SK-N-SH (cell line): Measurements from ENCODE around the gene E4F1. TPM values are rescaled to one million over a fixed set of nuclear protein-coding genes. Genes with fewer than 3 reads are reported as not detected.

ENCODE experiments used
- CTCF ChIA-PET: fragments of 300-600, 350-600 bp; formaldehyde crosslinking; extraction: SDS; loops from one replicate; lab custom pipeline; 2021; lab: Yijun Ruan, JAX
- POLR2A ChIA-PET: fragments of 350-600 bp; sonication (Branson Sonifier 250); formaldehyde crosslinking; extraction: SDS; loops from one replicate; lab custom pipeline; 2020; ENCODE audit warnings: antibody characterized with exemption, inconsistent platforms; lab: Yijun Ruan, JAX
- DNase-seq: peaks from one replicate; pipeline ENCODE4 v3.0.0; 2012
- H2AFZ ChIP-seq: fragments of 200-600 bp; sonication (generic); 2 replicates; pipeline ENCODE4 v1.8.1; 2016; ENCODE audit warnings: antibody characterized with exemption, mild to moderate bottlenecking, low read depth
- H3F3A ChIP-seq: fragments of 200-600 bp; sonication (generic); replicated peaks from 2 replicates; pipeline ENCODE3; 2016; ENCODE audit warnings: antibody characterized with exemption, mild to moderate bottlenecking; ENCODE audit not compliant: insufficient read depth
- H3K27ac ChIP-seq, 2 experiments: fragments of 200-500 bp in 1 of 2; fragments of 200-600 bp in 1 of 2; sonication (Bioruptor generic) in 1 of 2; sonication (generic), shearing (Covaris generic) in 1 of 2; 2 replicates each; pipeline versions ENCODE4 v1.5.1 to v1.6.1; 2014 to 2016; ENCODE audit warnings: low read depth in 2 of 2, inconsistent platforms in 1 of 2, low read length in 1 of 2, mild to moderate bottlenecking in 1 of 2, mixed read lengths in 1 of 2
- H3K27me3 ChIP-seq: fragments of 200-600 bp; sonication (generic), shearing (Covaris generic); 2 replicates; pipeline ENCODE4 v1.6.1; 2016; ENCODE audit warnings: mixed run types; ENCODE audit not compliant: insufficient read depth
- H3K36me3 ChIP-seq, 2 experiments: fragments of 200-500 bp in 1 of 2; fragments of 200-600 bp in 1 of 2; sonication (Bioruptor generic) in 1 of 2; sonication (generic) in 1 of 2; replicated peaks in 1 of 2; 2 replicates each; pipeline versions ENCODE3 to v1.5.1; 2014 to 2016; ENCODE audit warnings: low read length in 1 of 2, mild to moderate bottlenecking in 1 of 2; ENCODE audit not compliant: insufficient read depth in 2 of 2, control insufficient read depth in 1 of 2
- H3K4me1 ChIP-seq, 2 experiments: fragments of 200-500 bp in 1 of 2; fragments of 200-600 bp in 1 of 2; sonication (Bioruptor generic) in 1 of 2; sonication (generic), shearing (Covaris generic) in 1 of 2; 2 replicates each; pipeline versions ENCODE4 v1.5.1 to v1.6.1; 2014 to 2016; ENCODE audit warnings: low read depth in 1 of 2, low read length in 1 of 2, mixed run types in 1 of 2; ENCODE audit not compliant: insufficient read depth in 2 of 2, control insufficient read depth in 1 of 2
- H3K4me2 ChIP-seq: fragments of 200-600 bp; sonication (generic), shearing (Covaris generic); 2 replicates; pipeline ENCODE4 v1.6.1; 2017; ENCODE audit warnings: mixed run types
- H3K4me3 ChIP-seq, 2 experiments: fragments of 200-500 bp in 1 of 2; fragments of 200-600 bp in 1 of 2; sonication (Bioruptor generic) in 1 of 2; sonication (generic), shearing (Covaris generic) in 1 of 2; 2 replicates each; pipeline versions ENCODE4 v1.5.1 to v1.8.1; 2014 to 2016; ENCODE audit warnings: low read depth in 2 of 2, inconsistent platforms in 1 of 2, low read length in 1 of 2, mild to moderate bottlenecking in 1 of 2, mixed read lengths in 1 of 2, moderate library complexity in 1 of 2
- H3K79me2 ChIP-seq: fragments of 200-600 bp; sonication (generic); 2 replicates; pipeline ENCODE4 v1.8.1; 2017; ENCODE audit warnings: mild to moderate bottlenecking; ENCODE audit not compliant: insufficient read depth
- H3K9ac ChIP-seq: fragments of 200-600 bp; sonication (generic); 2 replicates; pipeline ENCODE4 v1.6.1; 2017; ENCODE audit warnings: mixed run types
- H3K9me2 ChIP-seq: fragments of 200-600 bp; sonication (generic); 2 replicates; pipeline ENCODE4 v1.6.1; 2017; ENCODE audit warnings: mixed run types
- H3K9me3 ChIP-seq: fragments of 200-600 bp; sonication (generic); 2 replicates; pipeline ENCODE4 v1.6.1; 2017; ENCODE audit warnings: mixed run types, mild to moderate bottlenecking, moderate library complexity
- H4K20me1 ChIP-seq: fragments of 200-600 bp; sonication (generic); 2 replicates; pipeline ENCODE4 v1.6.1; 2017; ENCODE audit warnings: mild to moderate bottlenecking, mixed run types; ENCODE audit not compliant: insufficient read depth
- CHD2 ChIP-seq: fragments of 150-350 bp; IDR thresholded peaks from 2 replicates; pipeline ENCODE4 v1.6.1; 2018; ENCODE audit warnings: low read length; ENCODE audit not compliant: partially characterized antibody
- ELF1 ChIP-seq: IDR thresholded peaks from 2 replicates; pipeline ENCODE4 v1.4.0; 2012
- EZH2phosphoT487 ChIP-seq: fragments of 200-600 bp; sonication (generic); IDR thresholded peaks from 2 replicates; pipeline ENCODE4 v1.6.1; 2017; ENCODE audit warnings: low read depth, mixed run types, mild to moderate bottlenecking, antibody characterized with exemption, moderate library complexity, borderline replicate concordance
- FOSL2 ChIP-seq: IDR thresholded peaks from 2 replicates; pipeline ENCODE4 v1.4.0; 2012; ENCODE audit warnings: low read depth, mild to moderate bottlenecking, moderate library complexity, borderline replicate concordance
- FOXJ3 ChIP-seq: sonication (generic); formaldehyde crosslinking; IDR thresholded peaks from 2 replicates; pipeline ENCODE4 v1.5.1; 2020; ENCODE audit warnings: mild to moderate bottlenecking, missing genetic modification reagents
- FOXM1 ChIP-seq: IDR thresholded peaks from 2 replicates; pipeline ENCODE4 v1.4.0; 2012; ENCODE audit warnings: low read depth, mild to moderate bottlenecking
- GABPA ChIP-seq: IDR thresholded peaks from 2 replicates; pipeline ENCODE4 v1.4.0; 2012; ENCODE audit warnings: low read depth, mild to moderate bottlenecking
- MAX ChIP-seq: IDR thresholded peaks from 2 replicates; pipeline ENCODE4 v1.4.0; 2012; ENCODE audit warnings: low read depth
- MEF2A ChIP-seq: IDR thresholded peaks from 2 replicates; pipeline ENCODE4 v1.4.0; 2012; ENCODE audit warnings: low read depth, borderline replicate concordance
- NFIC ChIP-seq: IDR thresholded peaks from 2 replicates; pipeline ENCODE4 v1.4.0; 2012; ENCODE audit warnings: borderline replicate concordance
- NRF1 ChIP-seq: IDR thresholded peaks from 2 replicates; pipeline ENCODE4 v1.6.1; 2012; ENCODE audit warnings: low read depth, mild to moderate bottlenecking, low read length
- PBX3 ChIP-seq: IDR thresholded peaks from 2 replicates; pipeline ENCODE4; 2012
- RCOR1 ChIP-seq: fragments of 150-350 bp; IDR thresholded peaks from 2 replicates; pipeline ENCODE4 v1.6.1; 2017; ENCODE audit warnings: antibody characterized with exemption, low read length
- SIN3A ChIP-seq: IDR thresholded peaks from 2 replicates; pipeline ENCODE4 v1.6.1; 2012; ENCODE audit warnings: low read depth, mild to moderate bottlenecking, low read length, moderate library complexity, borderline replicate concordance
- TAF1 ChIP-seq: IDR thresholded peaks from 2 replicates; pipeline ENCODE4 v1.6.1; 2012; ENCODE audit warnings: low read depth, mild to moderate bottlenecking, low read length, moderate library complexity, borderline replicate concordance
- ZBTB33 ChIP-seq: IDR thresholded peaks from 2 replicates; pipeline ENCODE4 v1.4.0; 2012; ENCODE audit warnings: low read depth, borderline replicate concordance
- WGBS: methylation state at CpG from one replicate; pipeline ENCODE4 v1.1.6; 2017; ENCODE audit warnings: low lambda C conversion rate; 5-methylcytosine and 5-hydroxymethylcytosine counted together
- polyA plus RNA-seq, 3 experiments: library from polyadenylated mRNA; depleted of rRNA; stranded (reverse); fragments of >200 nt; gene quantifications; 2 replicates each; pipeline ENCODE4 v1.2.3, GENCODE V29; 2012

E4F1 gene
- polyA plus RNA-seq, 1 of the 3 experiments (the other 2 are of a cell fraction): 33.0 TPM

- Histone ChIP-seq H3K9me3 (no peaks in the 10 kb centered on the region), H3K79me2 (peaks cover 24% of the 10 kb centered on the region), H2AFZ (no peak overlapping the region), H3K27ac (no peak overlapping the region), H3F3A (peaks cover 10% of the 10 kb centered on the region), H3K27me3 (no peaks in the 10 kb centered on the region), H3K36me3 (peaks cover 18 to 33% of the 10 kb centered on the region in 2 experiments), H3K4me3 (no peak overlapping the region), H3K4me1 (no peaks in the 10 kb centered on the region), H4K20me1 (no peaks in the 10 kb centered on the region)
- POLR2A ChIA-PET: no interaction called here
- peak; percentile 66 for DNase-seq
- TF ChIP-seq NFIC (no peak), FOSL2 (no peak), GABPA (no peak), ZBTB33 (no peak), TAF1 (no peak), FOXJ3 (CRISPR knock-in tag) (no peak), RCOR1 (no peak), EZH2phosphoT487 (no peak), FOXM1 (no peak), CHD2 (no peak), ELF1 (no peak)
- TF ChIP-seq, all 33 proteins: peak for 0
- Histone ChIP-seq H3K4me2 (no peak overlapping the region), H3K9me2 (no peaks in the 10 kb centered on the region), H3K9ac (no peak overlapping the region)
- CTCF ChIA-PET: interaction anchor here (1.7 kb wide), 1 partner anchor 50 kb away, joined by 6 read pairs; no protein-coding TSS in a partner anchor
- WGBS: 82% methylated on average over 3 of the region's 17 CpGs
Measured at GRCh38 chr16:2244301-2244700, 20.9 kb downstream of the E4F1 start.

- no peaks in the 10 kb centered on the region for H3K27me3 ChIP-seq
- peaks cover 32% of the 10 kb centered on the region for H3K79me2 ChIP-seq
- 95% methylated on average over 24 of the region's 30 CpGs for WGBS
- no peak overlapping the region for H3K9ac ChIP-seq
- no peaks in the 10 kb centered on the region for H3K9me2 ChIP-seq
- peaks cover 19 to 31% of the 10 kb centered on the region in 2 experiments for H3K36me3 ChIP-seq
- peak; percentile 25 for DNase-seq
- no peak for TF ChIP-seq MAX
- TF ChIP-seq GABPA: no peak
- no peak for TF ChIP-seq TAF1
- no peak for TF ChIP-seq FOXJ3 (CRISPR knock-in tag)
- TF ChIP-seq NRF1: no peak
- TF ChIP-seq SIN3A: no peak
- no peak for TF ChIP-seq MEF2A
- TF ChIP-seq NFIC: no peak
- TF ChIP-seq ZBTB33: no peak
- TF ChIP-seq PBX3: no peak
- TF ChIP-seq, all 33 proteins: peak for 0
- Histone ChIP-seq H3F3A (peaks cover 4% of the 10 kb centered on the region), H3K27ac (no peak overlapping the region), H3K4me1 (peaks cover 0 to 2% of the 10 kb centered on the region in 2 experiments; a peak in 1 of 4 replicates), H3K4me2 (no peak overlapping the region), H3K4me3 (no peak overlapping the region), H4K20me1 (no peaks in the 10 kb centered on the region), H3K9me3 (no peaks in the 10 kb centered on the region), H2AFZ (no peak overlapping the region)
- ChIA-PET CTCF (interaction anchor here (1.7 kb wide), 1 partner anchor 51 kb away, joined by 6 read pairs; no protein-coding TSS in a partner anchor), POLR2A (no interaction called here)
Measured at GRCh38 chr16:2244926-2245795, 21.8 kb downstream of the E4F1 start.
